Prostate gland (tissue), 2 donors: ENCODE data around the gene OR7G3.

Source experiments
- POLR2A ChIP-seq: fragments of 450-650 bp; IDR thresholded peaks from one replicate; pipeline ENCODE4 v1.6.1; 2016; ENCODE audit warnings: antibody characterized with exemption, mild to moderate bottlenecking
- POLR2AphosphoS5 ChIP-seq: sonication (generic); formaldehyde crosslinking; IDR thresholded peaks from one replicate; pipeline ENCODE4 v1.6.1; 2017; ENCODE audit warnings: antibody characterized with exemption
- TF ChIP-seq, protein P1 (sequence below), 4 experiments: fragments of 200-600 bp in 2 of 4; fragments of 450-650 bp in 2 of 4; sonication (generic) in 2 of 4; IDR thresholded peaks; 1 replicate in 3 of 4; 2 replicates in 1 of 4; pipeline ENCODE4 v1.5.1; 2016 to 2019; ENCODE audit warnings: antibody characterized with exemption in 4 of 4, mild to moderate bottlenecking in 2 of 4, moderate library complexity in 2 of 4

DNA sequence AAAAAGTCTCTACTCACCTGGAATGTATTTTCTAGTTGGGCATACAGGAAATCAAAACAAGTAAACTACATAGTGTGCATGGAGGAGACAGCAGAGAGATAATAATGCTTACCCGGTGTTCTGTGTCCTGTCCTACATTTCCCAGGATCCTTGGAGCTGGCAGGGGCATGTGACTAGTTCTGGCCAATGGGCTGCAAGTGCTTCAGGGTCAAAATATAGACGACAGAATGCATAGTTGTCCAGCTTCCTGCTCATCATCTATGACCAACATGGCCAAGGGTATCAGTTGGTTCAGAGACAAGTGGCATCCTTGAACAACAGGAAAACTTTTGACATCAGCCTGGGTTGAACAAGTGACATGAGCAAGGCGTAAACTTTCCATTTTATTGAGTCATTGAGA lies 21.9 kb upstream of the OR7G3 start:
- TF ChIP-seq POLR2A, result no peak
- TF ChIP-seq, protein P1, sequence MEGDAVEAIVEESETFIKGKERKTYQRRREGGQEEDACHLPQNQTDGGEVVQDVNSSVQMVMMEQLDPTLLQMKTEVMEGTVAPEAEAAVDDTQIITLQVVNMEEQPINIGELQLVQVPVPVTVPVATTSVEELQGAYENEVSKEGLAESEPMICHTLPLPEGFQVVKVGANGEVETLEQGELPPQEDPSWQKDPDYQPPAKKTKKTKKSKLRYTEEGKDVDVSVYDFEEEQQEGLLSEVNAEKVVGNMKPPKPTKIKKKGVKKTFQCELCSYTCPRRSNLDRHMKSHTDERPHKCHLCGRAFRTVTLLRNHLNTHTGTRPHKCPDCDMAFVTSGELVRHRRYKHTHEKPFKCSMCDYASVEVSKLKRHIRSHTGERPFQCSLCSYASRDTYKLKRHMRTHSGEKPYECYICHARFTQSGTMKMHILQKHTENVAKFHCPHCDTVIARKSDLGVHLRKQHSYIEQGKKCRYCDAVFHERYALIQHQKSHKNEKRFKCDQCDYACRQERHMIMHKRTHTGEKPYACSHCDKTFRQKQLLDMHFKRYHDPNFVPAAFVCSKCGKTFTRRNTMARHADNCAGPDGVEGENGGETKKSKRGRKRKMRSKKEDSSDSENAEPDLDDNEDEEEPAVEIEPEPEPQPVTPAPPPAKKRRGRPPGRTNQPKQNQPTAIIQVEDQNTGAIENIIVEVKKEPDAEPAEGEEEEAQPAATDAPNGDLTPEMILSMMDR (IDR thresholded peaks at IDR 0.05), result no peak
- no peak for TF ChIP-seq POLR2AphosphoS5
